HG03159 (cell line): ENCODE results near the gene WFDC13.
"Not testable (repeated sequence)": the region's sequence is repeated elsewhere in the genome, so short reads cannot be mapped to it uniquely, and the experiment has no call there.

ENCODE experiments used
- ATAC-seq: cut with Tn5 transposase; IDR thresholded peaks from one replicate; pipeline ENCODE4 v1.9.1; 2021; ENCODE audit warnings: mild to moderate bottlenecking, moderate library complexity; ENCODE audit not compliant: unreplicated experiment

Gene WFDC13

GRCh38 chr20:45701873-45702272 lies at the start of gene WFDC13:
Gene WFDC13, plus strand, starts transcription at chr20:45702038. Its CDS starts 86 bp downstream, at chr20:45702124.
- no peak for ATAC-seq

- not testable (repeated sequence) for ATAC-seq
Measured at GRCh38 chr20:45657038-45657437, 44.8 kb upstream of the WFDC13 start.

GRCh38 chr20:45670139-45670538 lies 31.7 kb upstream of the WFDC13 start, which contains the start of gene WFDC11:
Gene WFDC11, minus strand, starts transcription at chr20:45670239. Its CDS starts 19,639 bp downstream, at chr20:45650600.
- ATAC-seq = no peak

- ATAC-seq = no peak
Measured at GRCh38 chr20:45672765-45673164, 29.1 kb upstream of the WFDC13 start.

- no peak for ATAC-seq
Measured at GRCh38 chr20:45679650-45680049, 22.2 kb upstream of the WFDC13 start.

GRCh38 chr20:45685896-45686295 lies 15.9 kb upstream of the WFDC13 start:
- ATAC-seq = no peak

GRCh38 chr20:45693346-45693745 lies 8.5 kb upstream of the WFDC13 start:
- not testable (repeated sequence) for ATAC-seq

- no peak for ATAC-seq
Measured at GRCh38 chr20:45695496-45695895, 6.3 kb upstream of the WFDC13 start.

- no peak for ATAC-seq
Measured at GRCh38 chr20:45701104-45701503, 734 bp upstream of the WFDC13 start.

- ATAC-seq = no peak
Measured at GRCh38 chr20:45704969-45705637, 3.3 kb downstream of the WFDC13 start, which contains the start of gene WFDC10B. Gene WFDC10B, minus strand, starts transcription at chr20:45705019. Its CDS starts 19,027 bp downstream, at chr20:45685992.

- ATAC-seq = not testable (repeated sequence)
Measured at GRCh38 chr20:45716141-45716688, 14.4 kb downstream of the WFDC13 start.

- no peak for ATAC-seq
Measured at GRCh38 chr20:45722047-45722446, 20.2 kb downstream of the WFDC13 start, which contains the start of gene SPINT4. Gene SPINT4, plus strand, starts transcription at chr20:45722347. Its CDS starts 21 bp downstream, at chr20:45722368.

- no peak for ATAC-seq
Measured at GRCh38 chr20:45725134-45725533, 23.3 kb downstream of the WFDC13 start.

- no peak for ATAC-seq
Measured at GRCh38 chr20:45727044-45727443, 25.2 kb downstream of the WFDC13 start.

GRCh38 chr20:45732199-45732598 lies 30.4 kb downstream of the WFDC13 start:
- no peak for ATAC-seq

- ATAC-seq = no peak
Measured at GRCh38 chr20:45735552-45735951, 33.7 kb downstream of the WFDC13 start.

- ATAC-seq = no peak
Measured at GRCh38 chr20:45735988-45736387, 34.1 kb downstream of the WFDC13 start.

- ATAC-seq = no peak
Measured at GRCh38 chr20:45742596-45742995, 40.8 kb downstream of the WFDC13 start.

GRCh38 chr20:45745015-45745414 lies 43.2 kb downstream of the WFDC13 start:
- ATAC-seq = no peak

GRCh38 chr20:45751721-45752120 lies 49.9 kb downstream of the WFDC13 start:
- no peak for ATAC-seq

GRCh38 chr20:45752746-45753145 lies 50.9 kb downstream of the WFDC13 start:
- ATAC-seq = no peak

GRCh38 chr20:45758096-45758495 lies 56.3 kb downstream of the WFDC13 start:
- ATAC-seq = no peak
